Measurements from ENCODE around the gene IGFLR1. TPM values are rescaled to one million over a fixed set of nuclear protein-coding genes. Genes with fewer than 3 reads are reported as not detected.

IGFLR1 gene
- total and polyA plus RNA-seq, 2 of the 8 experiments (the other 6 are each of a cell fraction or from before 2014, with no cell fraction given): 8.4 to 28.9 TPM

GRCh38 chr19:35736913-35737886 lies 5.1 kb downstream of the IGFLR1 start:
- Histone ChIP-seq H3K79me2 (ENCODE audit: control insufficient read depth in 1 of 2, insufficient read depth in 2 of 2, low read length in 2 of 2) (no peaks in the 10 kb centered on the region), H4K20me1 (replicated peaks in 1 of 2; ENCODE audit: control insufficient read depth in 1 of 2, insufficient read depth in 2 of 2, low read length in 2 of 2) (peaks cover 0 to 13% of the 10 kb centered on the region in 2 experiments), H2BK120ac (replicated peaks; ENCODE audit: low read depth, low read length) (no peak overlapping the region), H3K4me1 (replicated peaks in 1 of 4; ENCODE audit: control insufficient read depth in 3 of 4, insufficient read depth in 4 of 4, low read length in 3 of 4) (peaks cover 0 to 3% (median 0%) of the 10 kb centered on the region in 4 experiments; a peak in 2 of 7 replicates), H3K27ac (ENCODE audit: low read depth, low read length) (no peak overlapping the region), H2BK5ac (ENCODE audit: low read depth, low read length) (no peak overlapping the region), H3K56ac (replicated peaks; ENCODE audit: insufficient read length, low read depth, low read length) (no peak overlapping the region), H3K27me3 (replicated peaks in 1 of 4; ENCODE audit: control insufficient read depth in 3 of 4, extremely low read depth in 1 of 4, insufficient read depth in 3 of 4, low read length in 3 of 4) (no peaks in the 10 kb centered on the region), H4K8ac (ENCODE audit: extremely low read depth, insufficient read depth, low read length) (no peak overlapping the region), H2AFZ (ENCODE audit: low read length) (no peak overlapping the region), H4K5ac (ENCODE audit: insufficient read length, low read depth, low read length) (no peak overlapping the region), H2BK15ac (ENCODE audit: low read length) (no peak overlapping the region), H3K14ac (ENCODE audit: insufficient read length) (no peak overlapping the region), H2AK5ac (ENCODE audit: low read depth, low read length) (no peak overlapping the region), H3K18ac (ENCODE audit: extremely low read depth, low read length) (no peak overlapping the region), H3K9ac (replicated peaks in 1 of 4; ENCODE audit: extremely low read depth in 1 of 4, low read depth in 3 of 4, low read length in 3 of 4) (no peak overlapping the region), H2BK12ac (ENCODE audit: low read depth, low read length) (no peak overlapping the region), H4K91ac (replicated peaks; ENCODE audit: insufficient read length, low read length) (no peak overlapping the region), H3K4ac (replicated peaks; ENCODE audit: insufficient read length, low read depth, low read length) (no peak overlapping the region), H3K4me3 (ENCODE audit: extremely low read depth in 1 of 4, insufficient read depth in 2 of 4, low read depth in 3 of 4, low read length in 4 of 4) (no peak overlapping the region), H3K23ac (ENCODE audit: insufficient read length) (no peak overlapping the region), H3K9me3 (ENCODE audit: insufficient read depth in 2 of 2, low read depth in 1 of 2, low read length in 1 of 2) (no peaks in the 10 kb centered on the region), H3K79me1 (ENCODE audit: low read depth, low read length) (no peaks in the 10 kb centered on the region), H3K4me2 (ENCODE audit: insufficient read depth in 1 of 2, low read depth in 2 of 2, low read length in 2 of 2) (no peak overlapping the region), H2BK20ac (ENCODE audit: low read length) (no peak overlapping the region), H3K23me2 (ENCODE audit: low read depth, low read length) (peaks cover 10% of the 10 kb centered on the region; the same call in 1 of the 2 replicates), H3K36me3 (ENCODE audit: control insufficient read depth in 2 of 4, insufficient read depth in 4 of 4, low read length in 3 of 4) (peaks cover 9 to 35% (median 25%) of the 10 kb centered on the region in 4 experiments; a peak in 6 of 8 replicates)
- 90% methylated on average over 22 of the region's 22 CpGs; no CpG with 5 or more reads in 1 of the 2 experiments for WGBS, 2 experiments (ENCODE audit: extremely low coverage in 1 of 2, insufficient coverage in 1 of 2, insufficient read length in 1 of 2, insufficient replicate concordance in 2 of 2, low coverage in 1 of 2, low lambda C conversion rate in 2 of 2, missing lambda C conversion rate in 1 of 2)
- CTCF ChIA-PET (ENCODE audit: partially characterized antibody): interaction anchor here (0.6 to 8.9 kb wide), 10 partner anchors 11 to 181 kb away, joined by 3 to 80 read pairs (median 3); partner anchors contain the start of gene LIN37
- no peak for DNase-seq (ENCODE audit: low read depth in 1 of 2, low spot score in 2 of 2)
- FAIRE-seq: no peak
- TF ChIP-seq POLR2A (IDR thresholded peaks at IDR 0.05; ENCODE audit: control extremely low read depth in 1 of 2, low read depth in 2 of 2, low read length in 2 of 2) (no peak), CTCF (IDR thresholded peaks at IDR 0.05; ENCODE audit: control extremely low read depth in 1 of 3, insufficient read depth in 1 of 3, low read depth in 1 of 3, low read length in 3 of 3) (peak in 1 of 3 experiments; percentile 1; a peak in 2 of 4 replicates)
- POLR2A ChIA-PET (ENCODE audit: partially characterized antibody): interaction anchor here (0.6 to 7.6 kb wide), 10 partner anchors 8 to 239 kb away, joined by 3 to 54 read pairs (median 4); partner anchors contain the start of genes LIN37, PSENEN and U2AF1L4

All from H1 (cell line).